ENCODE data around the gene CDHR2. TPM values are rescaled to one million over a fixed set of nuclear protein-coding genes. Genes with fewer than 3 reads are reported as not detected.

The CDHR2 gene
- total RNA-seq, 1 experiment from 2014 or later, result 0.63 TPM

DNA sequence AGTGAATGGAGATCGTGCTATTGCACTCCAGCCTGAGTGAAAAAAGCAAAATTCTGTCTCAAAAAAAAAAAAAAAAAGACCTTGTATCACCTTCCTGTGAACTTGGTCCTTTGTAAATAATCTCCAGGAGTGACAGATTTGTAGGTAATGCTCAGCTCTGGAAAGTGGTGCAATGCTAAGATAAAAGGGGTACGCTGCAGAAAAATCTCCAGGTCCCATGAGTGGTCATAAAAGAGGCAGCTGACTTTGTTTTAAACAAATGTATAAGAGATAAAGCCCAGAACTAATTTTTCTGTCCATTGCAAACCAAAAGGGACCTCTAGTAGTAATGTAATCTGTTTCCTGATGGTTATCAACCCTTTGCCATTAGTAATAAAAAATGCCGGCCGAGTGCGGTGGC is 45.6 kb upstream of the CDHR2 start (continued):
- TF ChIP-seq, protein P1, sequence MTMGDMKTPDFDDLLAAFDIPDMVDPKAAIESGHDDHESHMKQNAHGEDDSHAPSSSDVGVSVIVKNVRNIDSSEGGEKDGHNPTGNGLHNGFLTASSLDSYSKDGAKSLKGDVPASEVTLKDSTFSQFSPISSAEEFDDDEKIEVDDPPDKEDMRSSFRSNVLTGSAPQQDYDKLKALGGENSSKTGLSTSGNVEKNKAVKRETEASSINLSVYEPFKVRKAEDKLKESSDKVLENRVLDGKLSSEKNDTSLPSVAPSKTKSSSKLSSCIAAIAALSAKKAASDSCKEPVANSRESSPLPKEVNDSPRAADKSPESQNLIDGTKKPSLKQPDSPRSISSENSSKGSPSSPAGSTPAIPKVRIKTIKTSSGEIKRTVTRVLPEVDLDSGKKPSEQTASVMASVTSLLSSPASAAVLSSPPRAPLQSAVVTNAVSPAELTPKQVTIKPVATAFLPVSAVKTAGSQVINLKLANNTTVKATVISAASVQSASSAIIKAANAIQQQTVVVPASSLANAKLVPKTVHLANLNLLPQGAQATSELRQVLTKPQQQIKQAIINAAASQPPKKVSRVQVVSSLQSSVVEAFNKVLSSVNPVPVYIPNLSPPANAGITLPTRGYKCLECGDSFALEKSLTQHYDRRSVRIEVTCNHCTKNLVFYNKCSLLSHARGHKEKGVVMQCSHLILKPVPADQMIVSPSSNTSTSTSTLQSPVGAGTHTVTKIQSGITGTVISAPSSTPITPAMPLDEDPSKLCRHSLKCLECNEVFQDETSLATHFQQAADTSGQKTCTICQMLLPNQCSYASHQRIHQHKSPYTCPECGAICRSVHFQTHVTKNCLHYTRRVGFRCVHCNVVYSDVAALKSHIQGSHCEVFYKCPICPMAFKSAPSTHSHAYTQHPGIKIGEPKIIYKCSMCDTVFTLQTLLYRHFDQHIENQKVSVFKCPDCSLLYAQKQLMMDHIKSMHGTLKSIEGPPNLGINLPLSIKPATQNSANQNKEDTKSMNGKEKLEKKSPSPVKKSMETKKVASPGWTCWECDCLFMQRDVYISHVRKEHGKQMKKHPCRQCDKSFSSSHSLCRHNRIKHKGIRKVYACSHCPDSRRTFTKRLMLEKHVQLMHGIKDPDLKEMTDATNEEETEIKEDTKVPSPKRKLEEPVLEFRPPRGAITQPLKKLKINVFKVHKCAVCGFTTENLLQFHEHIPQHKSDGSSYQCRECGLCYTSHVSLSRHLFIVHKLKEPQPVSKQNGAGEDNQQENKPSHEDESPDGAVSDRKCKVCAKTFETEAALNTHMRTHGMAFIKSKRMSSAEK (CRISPR knock-in tag; IDR thresholded peaks at IDR 0.05; ENCODE audit: borderline replicate concordance), result no peak
- TF ChIP-seq, protein P2, sequence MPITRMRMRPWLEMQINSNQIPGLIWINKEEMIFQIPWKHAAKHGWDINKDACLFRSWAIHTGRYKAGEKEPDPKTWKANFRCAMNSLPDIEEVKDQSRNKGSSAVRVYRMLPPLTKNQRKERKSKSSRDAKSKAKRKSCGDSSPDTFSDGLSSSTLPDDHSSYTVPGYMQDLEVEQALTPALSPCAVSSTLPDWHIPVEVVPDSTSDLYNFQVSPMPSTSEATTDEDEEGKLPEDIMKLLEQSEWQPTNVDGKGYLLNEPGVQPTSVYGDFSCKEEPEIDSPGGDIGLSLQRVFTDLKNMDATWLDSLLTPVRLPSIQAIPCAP (CRISPR knock-in tag; IDR thresholded peaks at IDR 0.05), result no peak
- no peak for TF ChIP-seq TP53 (CRISPR knock-in tag; IDR thresholded peaks at IDR 0.05)
- no peak for TF ChIP-seq JAZF1 (CRISPR knock-in tag; IDR thresholded peaks at IDR 0.05)

DNA sequence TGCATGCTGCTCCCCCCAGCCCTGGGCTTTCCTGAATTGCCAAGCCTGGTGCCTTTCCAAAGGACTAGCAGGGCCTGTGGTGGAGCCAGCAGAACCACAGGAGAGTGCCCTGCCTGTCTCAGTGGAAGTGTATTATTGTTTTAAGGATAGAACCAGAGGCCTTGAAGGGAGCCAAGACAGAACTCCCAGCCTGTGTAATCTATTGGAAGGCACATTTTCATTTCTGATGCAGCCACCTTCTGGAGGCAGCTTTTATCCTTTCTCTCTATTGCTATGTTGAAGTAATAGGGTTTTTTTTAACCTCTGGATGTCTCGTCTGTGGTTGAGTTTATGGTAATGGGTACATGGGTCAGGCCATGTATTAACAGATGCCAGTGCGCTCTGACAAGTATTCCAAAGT is 41.2 kb upstream of the CDHR2 start:
- ChIA-PET CTCF (no interaction called here), POLR2A (no interaction called here)
- Mint-ChIP-seq H3K9me3 (no peaks in the 10 kb centered on the region), H3K27me3 (ENCODE audit: low read depth) (no peaks in the 10 kb centered on the region), H3K4me3 (no peak overlapping the region), H3K36me3 (peaks cover 45% of the 10 kb centered on the region), H3K27ac (peak overlapping the region; percentile 1; the same call in 1 of the 2 replicates), H3K4me1 (no peaks in the 10 kb centered on the region)
- TF ChIP-seq, protein P3, sequence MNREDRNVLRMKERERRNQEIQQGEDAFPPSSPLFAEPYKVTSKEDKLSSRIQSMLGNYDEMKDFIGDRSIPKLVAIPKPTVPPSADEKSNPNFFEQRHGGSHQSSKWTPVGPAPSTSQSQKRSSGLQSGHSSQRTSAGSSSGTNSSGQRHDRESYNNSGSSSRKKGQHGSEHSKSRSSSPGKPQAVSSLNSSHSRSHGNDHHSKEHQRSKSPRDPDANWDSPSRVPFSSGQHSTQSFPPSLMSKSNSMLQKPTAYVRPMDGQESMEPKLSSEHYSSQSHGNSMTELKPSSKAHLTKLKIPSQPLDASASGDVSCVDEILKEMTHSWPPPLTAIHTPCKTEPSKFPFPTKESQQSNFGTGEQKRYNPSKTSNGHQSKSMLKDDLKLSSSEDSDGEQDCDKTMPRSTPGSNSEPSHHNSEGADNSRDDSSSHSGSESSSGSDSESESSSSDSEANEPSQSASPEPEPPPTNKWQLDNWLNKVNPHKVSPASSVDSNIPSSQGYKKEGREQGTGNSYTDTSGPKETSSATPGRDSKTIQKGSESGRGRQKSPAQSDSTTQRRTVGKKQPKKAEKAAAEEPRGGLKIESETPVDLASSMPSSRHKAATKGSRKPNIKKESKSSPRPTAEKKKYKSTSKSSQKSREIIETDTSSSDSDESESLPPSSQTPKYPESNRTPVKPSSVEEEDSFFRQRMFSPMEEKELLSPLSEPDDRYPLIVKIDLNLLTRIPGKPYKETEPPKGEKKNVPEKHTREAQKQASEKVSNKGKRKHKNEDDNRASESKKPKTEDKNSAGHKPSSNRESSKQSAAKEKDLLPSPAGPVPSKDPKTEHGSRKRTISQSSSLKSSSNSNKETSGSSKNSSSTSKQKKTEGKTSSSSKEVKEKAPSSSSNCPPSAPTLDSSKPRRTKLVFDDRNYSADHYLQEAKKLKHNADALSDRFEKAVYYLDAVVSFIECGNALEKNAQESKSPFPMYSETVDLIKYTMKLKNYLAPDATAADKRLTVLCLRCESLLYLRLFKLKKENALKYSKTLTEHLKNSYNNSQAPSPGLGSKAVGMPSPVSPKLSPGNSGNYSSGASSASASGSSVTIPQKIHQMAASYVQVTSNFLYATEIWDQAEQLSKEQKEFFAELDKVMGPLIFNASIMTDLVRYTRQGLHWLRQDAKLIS (CRISPR knock-in tag; IDR thresholded peaks at IDR 0.05; ENCODE audit: borderline replicate concordance), result no peak
- TF ChIP-seq, protein P4, sequence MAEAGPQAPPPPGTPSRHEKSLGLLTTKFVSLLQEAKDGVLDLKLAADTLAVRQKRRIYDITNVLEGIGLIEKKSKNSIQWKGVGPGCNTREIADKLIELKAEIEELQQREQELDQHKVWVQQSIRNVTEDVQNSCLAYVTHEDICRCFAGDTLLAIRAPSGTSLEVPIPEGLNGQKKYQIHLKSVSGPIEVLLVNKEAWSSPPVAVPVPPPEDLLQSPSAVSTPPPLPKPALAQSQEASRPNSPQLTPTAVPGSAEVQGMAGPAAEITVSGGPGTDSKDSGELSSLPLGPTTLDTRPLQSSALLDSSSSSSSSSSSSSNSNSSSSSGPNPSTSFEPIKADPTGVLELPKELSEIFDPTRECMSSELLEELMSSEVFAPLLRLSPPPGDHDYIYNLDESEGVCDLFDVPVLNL (CRISPR knock-in tag; IDR thresholded peaks at IDR 0.05; ENCODE audit: borderline replicate concordance, low read depth), result no peak
- TF ChIP-seq JUN (CRISPR knock-in tag; IDR thresholded peaks at IDR 0.05), result no peak
- TF ChIP-seq TEAD4 (CRISPR knock-in tag; IDR thresholded peaks at IDR 0.05), result no peak
- TF ChIP-seq, protein P5, sequence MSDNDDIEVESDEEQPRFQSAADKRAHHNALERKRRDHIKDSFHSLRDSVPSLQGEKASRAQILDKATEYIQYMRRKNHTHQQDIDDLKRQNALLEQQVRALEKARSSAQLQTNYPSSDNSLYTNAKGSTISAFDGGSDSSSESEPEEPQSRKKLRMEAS (CRISPR knock-in tag; IDR thresholded peaks at IDR 0.05), result no peak
- no peak for TF ChIP-seq ESRRA (CRISPR knock-in tag; IDR thresholded peaks at IDR 0.05; ENCODE audit: borderline replicate concordance)
- TF ChIP-seq, protein P6, sequence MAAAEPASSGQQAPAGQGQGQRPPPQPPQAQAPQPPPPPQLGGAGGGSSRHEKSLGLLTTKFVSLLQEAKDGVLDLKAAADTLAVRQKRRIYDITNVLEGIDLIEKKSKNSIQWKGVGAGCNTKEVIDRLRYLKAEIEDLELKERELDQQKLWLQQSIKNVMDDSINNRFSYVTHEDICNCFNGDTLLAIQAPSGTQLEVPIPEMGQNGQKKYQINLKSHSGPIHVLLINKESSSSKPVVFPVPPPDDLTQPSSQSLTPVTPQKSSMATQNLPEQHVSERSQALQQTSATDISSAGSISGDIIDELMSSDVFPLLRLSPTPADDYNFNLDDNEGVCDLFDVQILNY (CRISPR knock-in tag; IDR thresholded peaks at IDR 0.05), result no peak
- ATAC-seq, result no peak
- DNase-seq (ENCODE audit: low spot score), result no peak

DNA sequence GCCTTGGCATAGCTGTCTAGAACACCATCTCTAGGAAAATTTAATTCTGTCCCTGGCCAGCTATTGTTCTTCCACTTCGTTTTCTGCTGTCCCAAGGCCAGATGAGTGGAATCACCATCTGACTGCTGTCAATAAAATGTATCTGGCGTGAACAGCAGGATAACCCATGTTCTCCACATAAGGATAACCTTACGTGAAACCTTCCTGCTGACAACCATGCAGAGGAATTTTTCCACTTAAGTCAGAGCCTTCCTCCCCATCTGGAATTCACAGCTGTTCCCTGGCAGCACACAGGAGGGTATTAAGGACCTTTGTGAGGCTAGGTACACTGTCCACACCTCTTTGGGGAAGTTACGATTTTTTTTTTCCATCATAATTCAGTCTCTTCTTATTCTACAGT is 40.5 kb upstream of the CDHR2 start:
- Mint-ChIP-seq H3K4me3 (no peak overlapping the region), H3K4me1 (no peaks in the 10 kb centered on the region), H3K27me3 (ENCODE audit: low read depth) (no peaks in the 10 kb centered on the region), H3K36me3 (peaks cover 38% of the 10 kb centered on the region), H3K27ac (no peak overlapping the region), H3K9me3 (no peaks in the 10 kb centered on the region)
- no peak for ATAC-seq
- TF ChIP-seq, protein P7, sequence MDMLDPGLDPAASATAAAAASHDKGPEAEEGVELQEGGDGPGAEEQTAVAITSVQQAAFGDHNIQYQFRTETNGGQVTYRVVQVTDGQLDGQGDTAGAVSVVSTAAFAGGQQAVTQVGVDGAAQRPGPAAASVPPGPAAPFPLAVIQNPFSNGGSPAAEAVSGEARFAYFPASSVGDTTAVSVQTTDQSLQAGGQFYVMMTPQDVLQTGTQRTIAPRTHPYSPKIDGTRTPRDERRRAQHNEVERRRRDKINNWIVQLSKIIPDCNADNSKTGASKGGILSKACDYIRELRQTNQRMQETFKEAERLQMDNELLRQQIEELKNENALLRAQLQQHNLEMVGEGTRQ (CRISPR knock-in tag; IDR thresholded peaks at IDR 0.05), result no peak
- TF ChIP-seq ESRRA (CRISPR knock-in tag; IDR thresholded peaks at IDR 0.05; ENCODE audit: borderline replicate concordance), result no peak
- ChIA-PET POLR2A (no interaction called here), CTCF (no interaction called here)
- DNase-seq (ENCODE audit: low spot score), result no peak
